Left ventricle myocardium inferior (tissue), 1 donor: ENCODE measurements around the gene SLC1A2. TPM values are rescaled to one million over a fixed set of nuclear protein-coding genes. Genes with fewer than 3 reads are reported as not detected.

Experiments
- DNase-seq: peaks from one replicate; pipeline ENCODE4 v3.0.0-alpha.2; 2020
- H3K27ac ChIP-seq: fragments of 200-600 bp; replicated peaks from 2 replicates; pipeline ENCODE4 v1.8.0; 2021
- H3K27me3 ChIP-seq: fragments of 200-600 bp; 2 replicates; pipeline ENCODE4 v1.8.0; 2021; ENCODE audit warnings: low read depth
- H3K36me3 ChIP-seq: fragments of 200-600 bp; 2 replicates; pipeline ENCODE4 v1.8.0; 2021
- H3K4me1 ChIP-seq: fragments of 200-600 bp; 2 replicates; pipeline ENCODE4 v1.8.0; 2021
- H3K4me3 ChIP-seq: fragments of 200-600 bp; 2 replicates; pipeline ENCODE4 v1.8.0; 2021; ENCODE audit warnings: mild to moderate bottlenecking, moderate library complexity
- H3K9me3 ChIP-seq: fragments of 200-600 bp; replicated peaks from 2 replicates; pipeline ENCODE4 v1.8.0; 2021
- CTCF ChIP-seq: fragments of 200-600 bp; IDR thresholded peaks from 2 replicates; pipeline ENCODE4 v1.8.0; 2021; ENCODE audit warnings: antibody characterized with exemption, mild to moderate bottlenecking, borderline replicate concordance
- intact Hi-C: fragments of 100-400 bp; cut with micrococcal nuclease; formaldehyde crosslinking; loops from one replicate; pipeline ENCODE4 v1.11.0; 2022
- total RNA-seq: library from RNA; stranded (reverse); fragmentation: NEBNext Ultra II Directional; extraction: Animal tissue kit (Norgen Biotek cat#: 25700); gene quantifications from one replicate; pipeline ENCODE4 v1.2.1, GENCODE V29; 2021
- donor health status: DM: no; HTN: yes; CAD: no; lungs with severe emphysema.

SLC1A2 gene
- total RNA-seq, 1 donor from 2014 or later: 8.4 TPM

DNA sequence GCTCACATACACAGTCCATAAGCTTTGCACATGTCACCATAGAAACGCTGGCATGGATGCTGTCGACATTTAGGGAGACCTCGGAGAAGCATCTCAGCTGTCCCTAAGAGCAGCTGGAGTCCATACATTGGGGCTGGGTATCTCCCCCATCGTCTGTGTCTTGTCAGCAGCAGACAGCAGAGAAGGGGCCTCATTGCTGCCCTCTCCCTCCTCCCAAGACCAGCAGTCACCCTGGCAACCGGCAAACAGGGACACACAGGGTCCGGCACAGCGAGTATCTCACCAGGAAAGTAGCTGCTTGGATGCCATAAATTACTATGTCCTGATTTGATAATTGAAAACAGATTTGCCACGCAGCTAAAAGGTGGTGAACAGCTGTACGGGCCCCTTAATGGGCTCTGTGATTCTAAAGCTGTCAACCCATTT, 196.0 kb downstream of the SLC1A2 start:
- no peak overlapping the region for H3K27ac ChIP-seq

GRCh38 chr11:35218956-35219355, 200.4 kb downstream of the SLC1A2 start:
- Histone ChIP-seq H3K4me1 (peaks cover 3% of the 10 kb centered on the region), H3K36me3 (peaks cover 10% of the 10 kb centered on the region), H3K27me3 (no peaks in the 10 kb centered on the region), H3K9me3 (no peaks in the 10 kb centered on the region), H3K4me3 (no peak overlapping the region), H3K27ac (no peak overlapping the region)
- no peak for TF ChIP-seq CTCF
- intact Hi-C loops: no loop called here
- no peak for DNase-seq

More for the DNA sequence above, 196.0 kb downstream of the SLC1A2 start:
- Histone ChIP-seq H3K4me1 (peaks cover 3% of the 10 kb centered on the region), H3K9me3 (no peaks in the 10 kb centered on the region), H3K27me3 (no peaks in the 10 kb centered on the region), H3K4me3 (no peak overlapping the region), H3K36me3 (peaks cover 10% of the 10 kb centered on the region)
- DNase-seq: no peak
- no peak for TF ChIP-seq CTCF
- intact Hi-C loops: no loop called here

DNA sequence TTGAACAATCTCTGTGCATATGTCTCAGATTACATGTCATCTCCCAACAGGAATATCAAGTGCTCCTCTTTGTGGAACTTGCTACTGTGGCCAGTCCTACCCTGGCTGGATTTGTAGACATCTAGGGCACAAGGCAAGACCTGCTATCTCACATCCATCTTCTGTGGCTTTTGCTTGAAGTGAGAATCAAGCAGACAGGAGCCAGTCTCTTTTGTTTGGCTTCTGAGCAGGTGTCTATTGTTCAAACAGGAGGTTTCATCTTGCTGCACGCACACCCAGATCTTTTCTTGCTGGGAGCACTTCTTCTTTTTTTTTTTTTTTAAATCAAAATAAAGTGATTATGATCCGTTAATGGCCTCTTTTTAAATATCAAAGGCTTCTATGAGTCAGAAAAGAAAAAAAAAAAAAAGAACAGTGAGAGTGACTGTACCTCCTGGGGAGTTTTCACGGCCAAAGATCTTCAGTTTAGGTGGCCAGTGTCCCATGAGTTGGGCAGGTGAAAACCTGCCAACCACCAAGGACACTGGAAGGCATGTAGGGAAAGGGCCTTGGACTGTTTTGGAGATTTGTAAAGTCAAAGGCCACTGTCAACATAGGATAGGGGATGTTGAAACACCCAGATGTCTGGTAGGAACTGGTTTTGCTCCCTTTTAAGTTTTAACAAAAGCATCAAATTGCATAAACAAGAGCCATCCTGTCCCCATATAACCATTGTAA, 202.2 kb downstream of the SLC1A2 start:
- Histone ChIP-seq H3K36me3 (peaks cover 10% of the 10 kb centered on the region), H3K27me3 (no peaks in the 10 kb centered on the region), H3K4me1 (no peaks in the 10 kb centered on the region), H3K4me3 (no peak overlapping the region), H3K27ac (no peak overlapping the region), H3K9me3 (no peaks in the 10 kb centered on the region)
- intact Hi-C loops: no loop called here
- no peak for TF ChIP-seq CTCF
- no peak for DNase-seq

DNA sequence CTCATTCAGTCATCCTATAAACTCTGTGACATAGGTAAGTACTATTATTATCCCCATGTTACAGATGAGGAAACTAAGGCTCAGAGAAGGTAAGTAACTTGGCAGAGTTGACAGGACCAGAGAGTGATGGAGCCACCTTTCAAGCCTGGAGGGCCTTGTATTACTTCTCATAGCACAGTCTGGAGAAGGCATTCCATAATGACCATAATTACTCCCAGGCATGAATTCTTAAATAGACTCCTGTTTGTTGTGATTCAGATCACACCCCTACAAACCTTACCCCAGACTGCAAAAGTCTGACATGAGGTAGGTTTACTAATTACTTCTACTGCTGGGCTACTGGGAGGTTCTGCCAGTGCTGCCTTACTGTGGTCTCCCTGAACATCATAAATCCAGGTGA, 203.4 kb downstream of the SLC1A2 start:
- no peaks in the 10 kb centered on the region for H3K27me3 ChIP-seq
- no peak for TF ChIP-seq CTCF
- no peaks in the 10 kb centered on the region for H3K9me3 ChIP-seq
- no peaks in the 10 kb centered on the region for H3K4me1 ChIP-seq
- no peak overlapping the region for H3K4me3 ChIP-seq
- no peak for DNase-seq
- no peak overlapping the region for H3K27ac ChIP-seq
- peaks cover 3% of the 10 kb centered on the region for H3K36me3 ChIP-seq
- intact Hi-C loops: no loop called here

GRCh38 chr11:35214792-35215193, 204.6 kb downstream of the SLC1A2 start:
- peaks cover 4% of the 10 kb centered on the region for H3K36me3 ChIP-seq
- H3K4me3 ChIP-seq: no peak overlapping the region
- peaks cover 9% of the 10 kb centered on the region for H3K9me3 ChIP-seq
- H3K27me3 ChIP-seq: no peaks in the 10 kb centered on the region
- DNase-seq: no peak
- no peaks in the 10 kb centered on the region for H3K4me1 ChIP-seq
- H3K27ac ChIP-seq: no peak overlapping the region
- TF ChIP-seq CTCF: no peak
- intact Hi-C loops: no loop called here
